ENCODE data around the gene SYS1.
A peak's percentile ranks its signal among the peaks of the same experiment; 100 is the strongest.
"Not testable (repeated sequence)": the region's sequence is repeated elsewhere in the genome, so short reads cannot be mapped to it uniquely, and the experiment has no call there.

SYS1 gene

GRCh38 chr20:45340236-45340847 is 22.6 kb upstream of the SYS1 start:
- no peak for DNase-seq

GRCh38 chr20:45340951-45341350 is 22.0 kb upstream of the SYS1 start:
- no peak for DNase-seq

GRCh38 chr20:45341579-45341938 is 21.4 kb upstream of the SYS1 start:
- no peak for DNase-seq

GRCh38 chr20:45341939-45342854 is 20.8 kb upstream of the SYS1 start:
- DNase-seq, result no peak

GRCh38 chr20:45342855-45343531 is 20.0 kb upstream of the SYS1 start:
- no peak for DNase-seq

GRCh38 chr20:45343532-45344167 is 19.3 kb upstream of the SYS1 start:
- DNase-seq, result no peak

GRCh38 chr20:45344168-45344860 is 18.6 kb upstream of the SYS1 start:
- no peak for DNase-seq

GRCh38 chr20:45345104-45345936 is 17.6 kb upstream of the SYS1 start:
- DNase-seq, result no peak

GRCh38 chr20:45346291-45346718 is 16.7 kb upstream of the SYS1 start:
- DNase-seq, result no peak

GRCh38 chr20:45346851-45347250 is 16.1 kb upstream of the SYS1 start:
- no peak for DNase-seq

- no peak for DNase-seq
Measured at GRCh38 chr20:45347297-45347935, 15.5 kb upstream of the SYS1 start.

GRCh38 chr20:45347936-45348778 is 14.8 kb upstream of the SYS1 start, which contains the start of gene SDC4:
TSS of gene SDC4 (minus strand) at chr20:45348424. CDS start at chr20:45348384, 40 bp downstream.
- DNase-seq, result peak; percentile 58

- DNase-seq, result no peak
Measured at GRCh38 chr20:45350217-45350616, 12.7 kb upstream of the SYS1 start.

GRCh38 chr20:45350795-45351194 is 12.2 kb upstream of the SYS1 start:
- not testable (repeated sequence) for DNase-seq

- no peak for DNase-seq
Measured at GRCh38 chr20:45352729-45353128, 10.2 kb upstream of the SYS1 start.

- no peak for DNase-seq
Measured at GRCh38 chr20:45353746-45354145, 9.2 kb upstream of the SYS1 start.

- no peak for DNase-seq
Measured at GRCh38 chr20:45354423-45355208, 8.3 kb upstream of the SYS1 start.

GRCh38 chr20:45355209-45356084 is 7.5 kb upstream of the SYS1 start:
- no peak for DNase-seq
